ENCODE results near the gene PIK3R2.
A peak's percentile ranks its signal among the peaks of the same experiment; 100 is the strongest.
"Not testable (repeated sequence)": the region's sequence is repeated elsewhere in the genome, so short reads cannot be mapped to it uniquely, and the experiment has no call there.

The PIK3R2 gene

GRCh38 chr19:18152817-18153555, at the start of gene PIK3R2:
Gene PIK3R2 (plus strand): TSS chr19:18153163. CDS start chr19:18155880, 2,717 bp downstream.
- peak; percentile 99 for DNase-seq (ENCODE audit: low spot score)

- no peak for DNase-seq (ENCODE audit: low spot score)
These were observed 48.2 kb upstream of the PIK3R2 start for GRCh38 chr19:18104793-18105131.

GRCh38 chr19:18105259-18105658, 47.7 kb upstream of the PIK3R2 start:
- not testable (repeated sequence) for DNase-seq (ENCODE audit: low spot score)

DNA sequence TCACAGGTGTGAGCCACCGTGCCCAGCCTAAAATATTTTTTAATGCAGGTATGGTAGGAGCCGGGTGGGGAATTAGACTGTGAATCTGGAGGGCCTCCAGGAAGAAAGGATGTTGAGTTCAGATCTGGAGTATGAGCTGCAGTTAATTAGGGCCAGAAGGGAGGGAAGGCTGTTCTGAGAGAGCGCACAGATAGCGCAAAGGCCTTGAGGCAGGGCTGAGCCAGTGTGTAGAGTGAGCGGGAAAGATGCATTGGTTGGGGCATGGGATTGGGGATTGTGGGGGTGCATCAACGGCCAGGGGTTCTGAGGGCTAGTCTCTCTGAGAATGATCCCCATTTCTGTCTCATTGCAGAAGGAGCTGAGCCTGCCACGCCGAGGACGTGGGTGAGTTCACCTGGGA, 45.7 kb upstream of the PIK3R2 start:
- no peak for DNase-seq (ENCODE audit: low spot score)

DNA sequence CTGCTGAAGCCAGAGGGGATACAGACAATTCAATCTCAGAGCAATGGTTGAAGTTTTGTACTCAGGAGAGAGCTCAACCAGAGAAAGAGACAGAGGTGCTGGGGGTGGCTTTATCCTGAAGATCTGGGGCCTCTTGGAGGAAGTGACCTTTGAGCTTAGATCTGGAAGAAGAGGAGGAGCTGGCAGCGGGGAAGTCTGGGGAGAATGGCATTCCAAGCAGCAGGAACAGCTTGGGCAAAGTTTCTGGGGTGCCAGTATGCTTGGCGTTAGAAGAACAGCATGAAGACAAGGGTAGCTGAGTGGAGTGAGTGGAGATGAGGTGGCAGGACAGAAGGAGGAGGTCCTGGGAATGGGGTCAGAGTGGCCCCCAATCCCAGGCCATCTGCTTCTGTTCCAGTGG, 44.1 kb upstream of the PIK3R2 start:
- no peak for DNase-seq (ENCODE audit: low spot score)

GRCh38 chr19:18109341-18109732, 43.6 kb upstream of the PIK3R2 start:
- DNase-seq (ENCODE audit: low spot score): no peak

DNA sequence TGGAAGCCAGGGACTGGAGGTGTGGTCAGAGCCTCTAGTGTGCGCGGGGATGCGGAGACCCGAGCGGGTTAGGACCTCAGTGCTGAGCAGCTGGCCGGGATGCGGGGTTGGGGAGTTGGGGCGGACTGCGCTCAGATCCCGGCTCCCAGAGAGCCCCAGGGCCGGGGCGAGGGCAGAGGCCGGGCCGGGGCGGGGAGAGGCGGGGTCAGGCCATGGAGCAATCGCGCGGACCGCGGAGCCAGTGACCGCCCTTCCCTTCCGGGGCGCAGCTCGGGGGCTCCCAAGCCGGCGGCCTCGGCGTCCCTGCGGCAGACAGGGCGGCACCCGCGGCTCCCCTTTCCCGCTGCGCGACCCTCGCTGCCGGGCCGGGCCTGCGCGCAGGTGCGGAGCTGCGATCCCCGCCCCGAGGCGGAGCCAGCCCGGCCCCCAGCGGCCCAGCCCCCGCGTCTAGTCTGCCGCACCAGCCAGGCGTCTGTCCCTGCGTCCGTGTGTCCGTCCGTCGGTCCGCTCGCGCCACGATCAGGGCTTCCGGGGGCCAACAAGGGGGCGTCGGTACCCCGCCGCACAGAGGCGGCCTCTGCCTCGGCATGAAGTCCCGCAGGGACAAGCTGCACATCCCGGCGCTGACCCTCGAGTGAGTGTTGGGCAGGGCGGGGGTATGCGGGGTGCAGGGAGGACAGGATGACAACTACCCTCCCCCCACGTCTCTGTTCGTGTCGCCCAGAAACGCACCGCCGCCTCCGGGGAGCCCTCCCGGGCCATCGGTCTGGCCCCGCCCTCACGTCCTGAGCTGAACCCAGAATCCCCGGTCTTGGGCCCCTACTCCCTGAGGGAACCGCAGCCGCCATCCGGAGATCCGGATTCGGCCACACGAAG, 43.0 kb upstream of the PIK3R2 start:
- no peak for DNase-seq (ENCODE audit: low spot score)

GRCh38 chr19:18110609-18111232, 42.2 kb upstream of the PIK3R2 start:
- DNase-seq (ENCODE audit: low spot score): no peak

- peak; percentile 86 for DNase-seq (ENCODE audit: low spot score)
These were observed 39.9 kb upstream of the PIK3R2 start for GRCh38 chr19:18112989-18113478.

- no peak for DNase-seq (ENCODE audit: low spot score)
These were observed 39.1 kb upstream of the PIK3R2 start for GRCh38 chr19:18113827-18114226.

GRCh38 chr19:18114483-18114882, 38.5 kb upstream of the PIK3R2 start:
- no peak for DNase-seq (ENCODE audit: low spot score)

DNA sequence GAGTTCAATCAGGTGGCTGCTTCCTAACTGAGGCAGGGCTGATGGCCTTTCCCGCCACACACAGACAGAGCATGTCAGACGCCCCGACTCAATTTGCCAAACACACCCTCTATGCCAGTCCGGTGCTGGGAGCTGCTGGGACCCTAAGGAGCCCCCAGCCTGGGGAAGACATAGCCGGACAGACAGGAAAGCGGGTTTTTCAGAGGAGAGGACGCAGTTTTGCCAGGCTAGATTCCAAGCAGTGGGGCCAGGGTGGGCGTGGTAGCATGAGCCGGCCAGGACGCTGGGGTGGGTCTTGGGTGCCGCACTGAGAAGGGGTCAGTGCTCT, 35.6 kb upstream of the PIK3R2 start:
- no peak for DNase-seq (ENCODE audit: low spot score)

- DNase-seq (ENCODE audit: low spot score): peak; percentile 90
These were observed 35.1 kb upstream of the PIK3R2 start for GRCh38 chr19:18117692-18118378.

DNA sequence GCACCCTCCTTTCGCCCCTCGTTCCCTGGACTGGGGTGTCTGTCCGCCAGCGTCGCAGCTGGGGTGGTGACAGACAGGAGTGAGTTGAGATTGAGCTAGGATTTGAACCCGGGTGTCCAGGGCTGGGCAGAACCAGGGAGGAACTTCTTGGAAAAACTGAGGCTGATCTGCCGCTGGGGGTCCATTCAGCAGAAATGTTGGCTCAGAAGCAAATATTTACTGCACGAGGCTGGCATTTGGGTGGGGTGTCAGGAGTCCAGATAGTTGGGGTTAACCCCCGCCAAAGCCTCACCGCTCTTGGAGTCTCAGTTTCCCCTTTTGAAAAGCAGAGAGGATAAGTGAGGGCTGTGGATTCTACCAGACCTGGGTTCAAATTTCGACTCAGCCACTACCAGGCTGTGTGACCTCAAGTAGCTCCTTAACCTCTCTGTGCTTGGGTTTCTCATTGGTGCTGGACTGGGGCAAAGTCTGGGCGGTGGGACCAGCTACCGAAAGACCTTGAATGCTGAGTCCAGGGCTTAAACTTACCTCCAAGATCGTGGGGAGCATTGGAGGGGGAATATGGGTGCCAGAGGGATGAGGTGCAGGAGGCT, 34.4 kb upstream of the PIK3R2 start:
- no peak for DNase-seq (ENCODE audit: low spot score)

GRCh38 chr19:18119013-18119716, 33.8 kb upstream of the PIK3R2 start:
- peak; percentile 82 for DNase-seq (ENCODE audit: low spot score)

DNA sequence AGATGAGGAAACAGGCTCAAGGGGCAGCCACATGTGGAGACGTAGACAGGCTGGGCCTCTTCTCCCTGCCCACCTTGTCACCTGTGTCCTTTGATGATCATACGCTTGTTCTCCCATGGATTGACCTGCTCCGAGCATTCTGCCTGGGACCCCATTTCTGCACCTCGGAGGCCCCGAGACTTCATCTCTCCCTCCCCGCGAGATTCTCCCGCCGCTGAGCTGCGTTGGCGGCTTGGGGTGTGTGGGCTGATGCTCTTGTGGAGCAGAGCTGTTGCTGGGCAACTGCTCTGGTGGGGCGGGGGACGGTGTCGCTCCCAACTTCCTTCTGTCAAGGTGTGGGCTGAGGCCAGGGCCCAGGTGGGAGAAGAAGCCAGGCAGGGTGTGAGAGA, 33.3 kb upstream of the PIK3R2 start:
- DNase-seq (ENCODE audit: low spot score): peak; percentile 84

DNA sequence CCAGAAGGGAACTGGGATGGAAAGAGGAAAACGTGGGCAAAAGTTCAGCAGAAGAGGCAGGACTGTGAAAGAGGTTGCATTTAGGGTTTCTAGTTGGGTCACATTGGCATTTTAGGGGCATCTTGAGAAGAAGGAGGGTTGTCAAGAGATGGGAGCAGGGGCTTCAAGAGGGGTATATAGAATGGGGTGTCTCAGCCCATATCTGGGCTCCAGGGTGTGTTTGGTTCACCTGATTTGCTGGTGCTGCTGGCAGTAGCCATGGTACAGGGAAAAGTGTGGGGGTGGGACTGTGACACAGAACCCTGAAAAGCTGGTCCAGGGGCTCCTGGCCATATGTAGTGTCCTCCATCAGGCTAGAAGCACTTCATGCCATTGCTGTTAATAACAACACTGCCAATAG, 32.8 kb upstream of the PIK3R2 start:
- no peak for DNase-seq (ENCODE audit: low spot score)

DNA sequence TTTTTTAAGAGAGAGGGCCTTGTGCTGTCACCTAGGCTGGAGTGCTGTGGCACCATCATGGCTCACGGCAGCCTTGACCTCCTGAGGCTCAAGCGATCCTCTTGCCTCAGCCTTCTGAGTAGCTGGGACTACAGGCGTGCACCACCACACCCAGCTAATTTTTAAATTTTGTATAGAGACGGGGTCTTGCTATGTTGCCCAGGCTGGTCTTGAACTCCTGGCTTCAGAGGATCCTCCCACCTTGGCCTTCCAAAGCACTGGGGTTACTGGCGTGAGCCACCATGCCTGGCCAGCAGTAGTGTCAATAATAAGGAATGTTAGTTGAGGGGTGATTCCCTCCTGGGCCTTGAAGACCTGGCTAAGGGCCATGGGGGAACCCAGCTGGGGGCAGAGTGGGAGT, 31.8 kb upstream of the PIK3R2 start:
- no peak for DNase-seq (ENCODE audit: low spot score)

GRCh38 chr19:18122424-18122823, 30.5 kb upstream of the PIK3R2 start:
- no peak for DNase-seq (ENCODE audit: low spot score)

- no peak for DNase-seq (ENCODE audit: low spot score)
These were observed 29.8 kb upstream of the PIK3R2 start for GRCh38 chr19:18122860-18123795.
